ENCODE measurements around the gene PNO1.

DNA sequence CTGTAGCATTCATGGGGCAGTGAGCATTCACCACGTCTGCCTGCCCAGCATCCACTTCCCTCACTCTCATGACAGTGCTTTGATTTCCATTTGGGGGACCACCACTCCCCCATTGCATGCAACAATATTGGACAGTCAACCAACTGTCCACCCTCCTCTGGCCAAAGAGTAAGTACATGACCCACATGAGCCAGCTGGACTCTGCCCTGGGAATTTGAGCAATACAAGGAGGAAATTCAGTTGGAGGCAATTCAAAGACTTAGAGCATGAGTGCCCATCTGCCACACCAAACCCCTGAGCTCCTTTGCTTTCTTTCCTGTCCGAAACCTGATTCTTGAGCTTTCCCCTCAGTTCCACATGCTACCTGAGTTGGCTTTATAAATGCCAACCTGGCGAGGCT is 41.7 kb upstream of the PNO1 start:
- TF ChIP-seq BCL3 (IDR thresholded peaks at IDR 0.05), result no peak
- TF ChIP-seq NR3C1 (IDR thresholded peaks at IDR 0.05), result no peak
- no peak for TF ChIP-seq ESRRA (IDR thresholded peaks at IDR 0.05; ENCODE audit: borderline replicate concordance, low read length)
- no peak for TF ChIP-seq REST (IDR thresholded peaks at IDR 0.05)
- TF ChIP-seq, protein P1, sequence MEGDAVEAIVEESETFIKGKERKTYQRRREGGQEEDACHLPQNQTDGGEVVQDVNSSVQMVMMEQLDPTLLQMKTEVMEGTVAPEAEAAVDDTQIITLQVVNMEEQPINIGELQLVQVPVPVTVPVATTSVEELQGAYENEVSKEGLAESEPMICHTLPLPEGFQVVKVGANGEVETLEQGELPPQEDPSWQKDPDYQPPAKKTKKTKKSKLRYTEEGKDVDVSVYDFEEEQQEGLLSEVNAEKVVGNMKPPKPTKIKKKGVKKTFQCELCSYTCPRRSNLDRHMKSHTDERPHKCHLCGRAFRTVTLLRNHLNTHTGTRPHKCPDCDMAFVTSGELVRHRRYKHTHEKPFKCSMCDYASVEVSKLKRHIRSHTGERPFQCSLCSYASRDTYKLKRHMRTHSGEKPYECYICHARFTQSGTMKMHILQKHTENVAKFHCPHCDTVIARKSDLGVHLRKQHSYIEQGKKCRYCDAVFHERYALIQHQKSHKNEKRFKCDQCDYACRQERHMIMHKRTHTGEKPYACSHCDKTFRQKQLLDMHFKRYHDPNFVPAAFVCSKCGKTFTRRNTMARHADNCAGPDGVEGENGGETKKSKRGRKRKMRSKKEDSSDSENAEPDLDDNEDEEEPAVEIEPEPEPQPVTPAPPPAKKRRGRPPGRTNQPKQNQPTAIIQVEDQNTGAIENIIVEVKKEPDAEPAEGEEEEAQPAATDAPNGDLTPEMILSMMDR (IDR thresholded peaks at IDR 0.05), result no peak
- TF ChIP-seq MAFK (IDR thresholded peaks at IDR 0.05; ENCODE audit: partially characterized antibody), result no peak
- no peak for TF ChIP-seq MYC (IDR thresholded peaks at IDR 0.05; ENCODE audit: borderline replicate concordance, low read length)
- no peak for TF ChIP-seq RAD21 (conservative IDR thresholded peaks at IDR 0.05 in 1 of 2, IDR thresholded peaks at IDR 0.05 in 1 of 2)
- no peak for TF ChIP-seq KDM5A (IDR thresholded peaks at IDR 0.05)
- TF ChIP-seq POLR2A (IDR thresholded peaks at IDR 0.05; ENCODE audit: low read length), result no peak

Measured in A549 (cell line).